Ishikawa (cell line): ENCODE data around the gene SMIM23.
A peak's percentile ranks its signal among the peaks of the same experiment; 100 is the strongest.

ENCODE experiments used
- CEBPB ChIP-seq: IDR thresholded peaks from 2 replicates; pipeline ENCODE4 v1.6.1; 2012
- CREB1 ChIP-seq: IDR thresholded peaks from 2 replicates; pipeline ENCODE4 v1.6.1; 2012; ENCODE audit warnings: low read depth
- EGR1 ChIP-seq: IDR thresholded peaks from 2 replicates; pipeline ENCODE4 v1.6.1; 2012
- EP300 ChIP-seq: IDR thresholded peaks from 2 replicates; pipeline ENCODE4 v1.6.1; 2012; ENCODE audit warnings: borderline replicate concordance
- FOXM1 ChIP-seq: IDR thresholded peaks from 2 replicates; pipeline ENCODE4 v1.6.1; 2012; ENCODE audit warnings: low read depth, borderline replicate concordance
- NFIC ChIP-seq: IDR thresholded peaks from 2 replicates; pipeline ENCODE4 v1.6.1; 2012
- RAD21 ChIP-seq: IDR thresholded peaks from 2 replicates; pipeline ENCODE4 v1.6.1; 2012; ENCODE audit warnings: low read depth
- TAF1 ChIP-seq: IDR thresholded peaks from 2 replicates; pipeline ENCODE4 v1.6.1; 2012; ENCODE audit warnings: low read depth, mild to moderate bottlenecking
- TCF12 ChIP-seq: IDR thresholded peaks from 2 replicates; pipeline ENCODE4 v1.6.1; 2012; ENCODE audit warnings: low read depth
- TEAD4 ChIP-seq: IDR thresholded peaks from 2 replicates; pipeline ENCODE4 v1.6.1; 2012
- YY1 ChIP-seq: IDR thresholded peaks from 2 replicates; pipeline ENCODE4 v1.6.1; 2012; ENCODE audit warnings: low read depth
- ZBTB7A ChIP-seq: IDR thresholded peaks from 2 replicates; pipeline ENCODE4 v1.6.1; 2012; ENCODE audit warnings: low read depth
- TF ChIP-seq, protein P1 (sequence below): IDR thresholded peaks from 2 replicates; pipeline ENCODE4 v1.6.1; 2012
- TF ChIP-seq, protein P2 (sequence below): IDR thresholded peaks from 2 replicates; pipeline ENCODE4 v1.6.1; 2012; ENCODE audit warnings: low read depth, mild to moderate bottlenecking
- TF ChIP-seq, protein P3 (sequence below): IDR thresholded peaks from 2 replicates; pipeline ENCODE4 v1.6.1; 2012

SMIM23 gene

DNA sequence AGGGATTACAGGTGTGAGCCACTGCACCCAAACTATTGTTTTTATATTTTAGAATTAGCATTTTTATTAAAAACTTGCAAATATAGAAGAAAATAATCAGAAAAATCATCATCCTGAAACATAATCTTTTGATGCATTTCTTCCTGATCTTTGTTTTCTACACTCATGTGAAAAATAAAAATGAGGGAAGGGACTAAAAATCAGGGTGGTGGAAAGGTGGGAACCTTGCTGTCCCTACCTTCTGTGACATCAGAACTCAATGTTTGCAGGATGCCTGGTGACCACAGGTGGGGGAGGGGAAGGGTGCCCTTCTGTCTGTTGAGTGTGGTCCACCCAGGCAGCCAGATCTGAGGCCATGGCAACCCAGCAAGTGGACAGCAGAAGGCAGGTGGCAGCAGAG is at the start of gene SMIM23:
TSS of gene SMIM23 (plus strand) at position 301 of the 400 bp plus-strand sequence. CDS start at position 356, 55 bp downstream.
- TF ChIP-seq TAF1 (no peak), CEBPB (no peak), NFIC (no peak), EP300 (no peak), TCF12 (no peak), RAD21 (no peak), CREB1 (no peak), ZBTB7A (no peak), FOXM1 (no peak), YY1 (no peak), EGR1 (no peak), TEAD4 (no peak)
- TF ChIP-seq, protein P1, sequence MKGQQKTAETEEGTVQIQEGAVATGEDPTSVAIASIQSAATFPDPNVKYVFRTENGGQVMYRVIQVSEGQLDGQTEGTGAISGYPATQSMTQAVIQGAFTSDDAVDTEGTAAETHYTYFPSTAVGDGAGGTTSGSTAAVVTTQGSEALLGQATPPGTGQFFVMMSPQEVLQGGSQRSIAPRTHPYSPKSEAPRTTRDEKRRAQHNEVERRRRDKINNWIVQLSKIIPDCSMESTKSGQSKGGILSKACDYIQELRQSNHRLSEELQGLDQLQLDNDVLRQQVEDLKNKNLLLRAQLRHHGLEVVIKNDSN = no peak
- TF ChIP-seq, protein P2, sequence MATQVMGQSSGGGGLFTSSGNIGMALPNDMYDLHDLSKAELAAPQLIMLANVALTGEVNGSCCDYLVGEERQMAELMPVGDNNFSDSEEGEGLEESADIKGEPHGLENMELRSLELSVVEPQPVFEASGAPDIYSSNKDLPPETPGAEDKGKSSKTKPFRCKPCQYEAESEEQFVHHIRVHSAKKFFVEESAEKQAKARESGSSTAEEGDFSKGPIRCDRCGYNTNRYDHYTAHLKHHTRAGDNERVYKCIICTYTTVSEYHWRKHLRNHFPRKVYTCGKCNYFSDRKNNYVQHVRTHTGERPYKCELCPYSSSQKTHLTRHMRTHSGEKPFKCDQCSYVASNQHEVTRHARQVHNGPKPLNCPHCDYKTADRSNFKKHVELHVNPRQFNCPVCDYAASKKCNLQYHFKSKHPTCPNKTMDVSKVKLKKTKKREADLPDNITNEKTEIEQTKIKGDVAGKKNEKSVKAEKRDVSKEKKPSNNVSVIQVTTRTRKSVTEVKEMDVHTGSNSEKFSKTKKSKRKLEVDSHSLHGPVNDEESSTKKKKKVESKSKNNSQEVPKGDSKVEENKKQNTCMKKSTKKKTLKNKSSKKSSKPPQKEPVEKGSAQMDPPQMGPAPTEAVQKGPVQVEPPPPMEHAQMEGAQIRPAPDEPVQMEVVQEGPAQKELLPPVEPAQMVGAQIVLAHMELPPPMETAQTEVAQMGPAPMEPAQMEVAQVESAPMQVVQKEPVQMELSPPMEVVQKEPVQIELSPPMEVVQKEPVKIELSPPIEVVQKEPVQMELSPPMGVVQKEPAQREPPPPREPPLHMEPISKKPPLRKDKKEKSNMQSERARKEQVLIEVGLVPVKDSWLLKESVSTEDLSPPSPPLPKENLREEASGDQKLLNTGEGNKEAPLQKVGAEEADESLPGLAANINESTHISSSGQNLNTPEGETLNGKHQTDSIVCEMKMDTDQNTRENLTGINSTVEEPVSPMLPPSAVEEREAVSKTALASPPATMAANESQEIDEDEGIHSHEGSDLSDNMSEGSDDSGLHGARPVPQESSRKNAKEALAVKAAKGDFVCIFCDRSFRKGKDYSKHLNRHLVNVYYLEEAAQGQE = no peak
- TF ChIP-seq, protein P3, sequence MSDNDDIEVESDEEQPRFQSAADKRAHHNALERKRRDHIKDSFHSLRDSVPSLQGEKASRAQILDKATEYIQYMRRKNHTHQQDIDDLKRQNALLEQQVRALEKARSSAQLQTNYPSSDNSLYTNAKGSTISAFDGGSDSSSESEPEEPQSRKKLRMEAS = no peak

DNA sequence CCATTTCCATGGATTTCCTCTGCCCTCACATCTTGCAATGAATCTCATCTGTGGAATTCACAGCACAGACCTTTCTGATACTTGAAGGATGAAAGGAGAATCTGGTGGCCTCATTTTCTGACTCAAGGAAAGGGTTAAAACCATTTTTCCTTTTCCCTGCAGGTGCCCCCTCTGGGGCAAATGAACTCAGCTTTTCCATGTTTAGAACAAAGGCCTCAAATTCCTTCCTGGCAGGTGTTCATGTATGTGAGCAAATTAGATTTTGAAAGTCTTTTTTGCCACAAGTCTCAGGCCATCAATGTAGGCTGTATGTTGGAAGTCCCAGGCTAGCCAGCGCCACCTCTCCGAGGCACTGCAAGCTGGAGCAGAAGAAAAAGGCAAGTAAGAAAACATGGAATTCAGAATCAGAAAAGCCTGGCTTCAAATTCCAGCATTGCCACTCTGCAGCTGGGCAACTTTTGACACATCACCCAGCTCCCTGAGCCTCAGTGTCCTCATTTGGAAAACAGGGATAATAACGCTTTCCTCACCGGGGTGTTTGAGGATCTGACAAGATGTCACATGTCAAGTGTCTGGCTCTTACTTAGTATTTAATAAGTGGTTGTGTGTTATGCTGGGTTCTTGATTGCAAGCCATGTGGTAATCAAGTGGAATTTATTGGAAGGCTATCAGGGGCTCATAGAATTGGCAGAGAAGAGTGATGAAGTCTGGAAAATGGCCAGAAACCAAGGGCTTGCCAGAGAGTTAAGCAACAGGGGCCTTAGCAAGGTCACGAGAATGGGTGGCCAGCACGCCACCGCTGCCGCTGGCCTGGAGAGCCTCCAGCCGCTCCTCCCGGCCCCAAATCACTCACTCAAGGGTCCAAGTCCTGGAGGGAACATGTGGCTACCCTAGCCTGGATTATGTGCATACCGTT is 48.4 kb upstream of the SMIM23 start:
- TF ChIP-seq, protein P3 = peak; percentile 7; the same call in 1 of the 2 replicates
- TF ChIP-seq EGR1 (no peak), RAD21 (0 out of 2 replicates have a peak, but pooled peaks have one; percentile 21), TEAD4 (no peak), YY1 (no peak), FOXM1 (no peak)
- TF ChIP-seq, protein P2 = no peak

DNA sequence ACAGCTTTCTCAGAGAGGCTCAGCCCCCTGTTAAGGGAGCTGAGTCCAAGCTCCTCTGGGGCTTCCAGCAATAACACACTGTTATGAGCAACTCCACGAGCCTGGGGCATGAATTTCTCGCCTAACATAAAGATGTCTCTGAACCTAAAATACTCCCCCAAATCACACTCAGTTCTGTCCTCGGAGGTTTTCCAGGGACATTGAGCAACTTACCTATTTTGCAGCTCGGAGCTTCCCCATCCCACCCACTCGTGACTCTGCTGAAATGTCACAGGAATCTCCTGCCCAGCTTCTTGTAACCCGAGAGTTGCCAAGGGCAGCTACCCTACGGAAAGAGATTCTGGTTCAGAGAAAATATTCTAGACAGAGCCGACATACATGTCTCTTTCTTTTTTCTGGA is 47.1 kb upstream of the SMIM23 start:
- TF ChIP-seq, protein P2 = no peak
- no peak for TF ChIP-seq FOXM1
- TF ChIP-seq, protein P3 = no peak
- TF ChIP-seq TEAD4 = no peak
- no peak for TF ChIP-seq ZBTB7A
- no peak for TF ChIP-seq RAD21
- TF ChIP-seq CEBPB = no peak
- TF ChIP-seq NFIC = no peak
- no peak for TF ChIP-seq TAF1

DNA sequence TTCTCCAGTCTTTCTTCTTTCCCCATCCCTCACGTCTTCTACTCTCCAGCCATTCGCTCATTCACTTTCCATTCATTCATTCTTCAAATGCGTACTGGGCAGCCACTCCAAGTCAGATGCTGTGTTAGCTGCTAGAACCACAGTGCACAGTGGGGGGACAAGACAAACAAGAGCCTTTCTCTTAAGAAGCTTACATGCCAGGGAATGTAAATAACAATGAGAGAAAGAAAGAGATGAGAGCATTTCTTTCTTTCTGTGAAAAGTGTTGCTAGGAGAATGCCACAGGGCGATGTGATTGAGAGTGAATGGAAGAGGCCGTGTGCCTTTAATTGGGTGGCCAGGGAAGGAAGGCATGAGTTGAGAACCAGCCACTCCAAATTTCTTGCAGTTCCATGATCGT is 46.3 kb upstream of the SMIM23 start:
- TF ChIP-seq ZBTB7A (no peak), YY1 (no peak), CREB1 (no peak), EP300 (no peak), NFIC (no peak), EGR1 (no peak), TEAD4 (no peak), CEBPB (no peak), FOXM1 (no peak), RAD21 (no peak), TAF1 (no peak), TCF12 (no peak)
- TF ChIP-seq, protein P3 = no peak
- TF ChIP-seq, protein P1 = no peak
- TF ChIP-seq, protein P2 = no peak
